ENCODE measurements around the gene UBAP1. TPM values are rescaled to one million over a fixed set of nuclear protein-coding genes. Genes with fewer than 3 reads are reported as not detected.
"Not testable (repeated sequence)": the region's sequence is repeated elsewhere in the genome, so short reads cannot be mapped to it uniquely, and the experiment has no call there.

The UBAP1 gene
- polyA plus RNA-seq, 1 experiment, result 56.7 TPM

GRCh38 chr9:34220218-34220617 lies 41.4 kb downstream of the UBAP1 start:
- Histone ChIP-seq H3K27ac (ENCODE audit: low read depth, low read length) (no peak overlapping the region), H3K27me3 (ENCODE audit: control insufficient read depth, insufficient read depth, low read length) (no peaks in the 10 kb centered on the region), H3K4me3 (ENCODE audit: low read depth, low read length) (no peak overlapping the region), H3K9me3 (ENCODE audit: control insufficient read depth, insufficient read depth, low read length) (no peaks in the 10 kb centered on the region)
- no peak for DNase-seq (ENCODE audit: low read depth, low spot score)
- ChIA-PET POLR2A (interaction anchor here (0.6 kb wide), 1 partner anchor 13 kb away, joined by 5 read pairs; no protein-coding TSS in a partner anchor), CTCF (no interaction called here)
- no peak for TF ChIP-seq CTCF (IDR thresholded peaks at IDR 0.05; ENCODE audit: low read depth, low read length)

GRCh38 chr9:34224349-34224748 lies 45.5 kb downstream of the UBAP1 start:
- no peak for TF ChIP-seq CTCF (IDR thresholded peaks at IDR 0.05; ENCODE audit: low read depth, low read length)
- no peaks in the 10 kb centered on the region for H3K27me3 ChIP-seq (ENCODE audit: control insufficient read depth, insufficient read depth, low read length)
- DNase-seq (ENCODE audit: low read depth, low spot score), result no peak
- no peak overlapping the region for H3K4me3 ChIP-seq (ENCODE audit: low read depth, low read length)
- ChIA-PET CTCF (interaction anchor here (1.7 kb wide), 1 partner anchor 28 kb away, joined by 3 read pairs; no protein-coding TSS in a partner anchor), POLR2A (no interaction called here)
- no peak overlapping the region for H3K27ac ChIP-seq (ENCODE audit: low read depth, low read length)
- H3K9me3 ChIP-seq (ENCODE audit: control insufficient read depth, insufficient read depth, low read length), result no peaks in the 10 kb centered on the region

- H3K27ac ChIP-seq (ENCODE audit: low read depth, low read length); DNase-seq (ENCODE audit: low read depth, low spot score); H3K4me3 ChIP-seq (ENCODE audit: low read depth, low read length); H3K27me3 ChIP-seq (ENCODE audit: control insufficient read depth, insufficient read depth, low read length); H3K9me3 ChIP-seq (ENCODE audit: control insufficient read depth, insufficient read depth, low read length); POLR2A ChIA-PET: not testable (repeated sequence)
- CTCF ChIA-PET, result interaction anchor here (0.7 to 2.1 kb wide), 3 partner anchors 26 to 28 kb away, joined by 3 to 6 read pairs (median 3); no protein-coding TSS in a partner anchor
Observed at GRCh38 chr9:34226144-34226760, 47.4 kb downstream of the UBAP1 start.

GRCh38 chr9:34227445-34227844 lies 48.6 kb downstream of the UBAP1 start:
- Histone ChIP-seq H3K27ac (ENCODE audit: low read depth, low read length) (no peak overlapping the region), H3K4me3 (ENCODE audit: low read depth, low read length) (no peak overlapping the region), H3K27me3 (ENCODE audit: control insufficient read depth, insufficient read depth, low read length) (no peaks in the 10 kb centered on the region), H3K9me3 (ENCODE audit: control insufficient read depth, insufficient read depth, low read length) (no peaks in the 10 kb centered on the region)
- ChIA-PET POLR2A (interaction anchor here (0.7 kb wide), 2 partner anchors 26 to 36 kb away, joined by 3 to 4 read pairs; no protein-coding TSS in a partner anchor), CTCF (interaction anchor here (1.4 to 2.1 kb wide), 3 partner anchors 25 to 177 kb away, joined by 3 to 6 read pairs (median 6); no protein-coding TSS in a partner anchor)
- no peak for TF ChIP-seq CTCF (IDR thresholded peaks at IDR 0.05; ENCODE audit: low read depth, low read length)
- DNase-seq (ENCODE audit: low read depth, low spot score), result peak; percentile 30

- CTCF ChIA-PET, result interaction anchor here (1.0 kb wide), 1 partner anchor 23 kb away, joined by 3 read pairs; no protein-coding TSS in a partner anchor
- no peak for TF ChIP-seq CTCF (IDR thresholded peaks at IDR 0.05; ENCODE audit: low read depth, low read length)
- Histone ChIP-seq H3K27me3 (ENCODE audit: control insufficient read depth, insufficient read depth, low read length) (no peaks in the 10 kb centered on the region), H3K4me3 (ENCODE audit: low read depth, low read length) (no peak overlapping the region), H3K9me3 (ENCODE audit: control insufficient read depth, insufficient read depth, low read length) (no peaks in the 10 kb centered on the region), H3K27ac (ENCODE audit: low read depth, low read length) (no peak overlapping the region)
- POLR2A ChIA-PET, result interaction anchor here (0.6 kb wide), 1 partner anchor 771 kb away, joined by 3 read pairs; no protein-coding TSS in a partner anchor
- DNase-seq (ENCODE audit: low read depth, low spot score), result no peak
Observed at GRCh38 chr9:34230556-34230955, 51.7 kb downstream of the UBAP1 start.
